Urinary bladder (tissue), 4 donors: Measurements from ENCODE around the gene CLDN6. TPM values are rescaled to one million over a fixed set of nuclear protein-coding genes. Genes with fewer than 3 reads are reported as not detected.

Experiments
- DNase-seq: peaks from one replicate; pipeline ENCODE4 v3.0.0-alpha.2; 2015; ENCODE audit errors: extremely low spot score
- H3K27ac ChIP-seq: one replicate; pipeline ENCODE4 v1.5.1; 2013; ENCODE audit warnings: low read depth, mild to moderate bottlenecking, moderate library complexity
- H3K36me3 ChIP-seq: one replicate; pipeline ENCODE4 v1.6.1; 2013; ENCODE audit warnings: mild to moderate bottlenecking, moderate library complexity; ENCODE audit not compliant: insufficient read depth
- H3K4me1 ChIP-seq: one replicate; pipeline ENCODE4 v1.6.1; 2013; ENCODE audit warnings: mild to moderate bottlenecking, moderate library complexity; ENCODE audit not compliant: insufficient read depth
- H3K4me3 ChIP-seq: one replicate; pipeline ENCODE4 v1.5.1; 2013; ENCODE audit warnings: low read depth, low read length
- WGBS: extraction: QIAGEN DNeasy Blood & Tissue Kit; methylation state at CpG from one replicate; pipeline ENCODE4 v1.1.7; 2013; 5-methylcytosine and 5-hydroxymethylcytosine counted together
- polyA plus RNA-seq: library from polyadenylated mRNA; stranded (reverse); fragments of 200-250 nt; gene quantifications from one replicate; pipeline ENCODE4 v1.2.3, GENCODE V29; 2013
- total RNA-seq: library from RNA; depleted of rRNA; stranded (reverse); fragments of >200 nt; gene quantifications from one replicate; pipeline ENCODE4 v1.2.3, GENCODE V29; 2014
- donor health status: healthy with polysubstance abuse.
- donor health status: healthy.

CLDN6 gene
- total and polyA plus RNA-seq, 2 donors: not detected

DNA sequence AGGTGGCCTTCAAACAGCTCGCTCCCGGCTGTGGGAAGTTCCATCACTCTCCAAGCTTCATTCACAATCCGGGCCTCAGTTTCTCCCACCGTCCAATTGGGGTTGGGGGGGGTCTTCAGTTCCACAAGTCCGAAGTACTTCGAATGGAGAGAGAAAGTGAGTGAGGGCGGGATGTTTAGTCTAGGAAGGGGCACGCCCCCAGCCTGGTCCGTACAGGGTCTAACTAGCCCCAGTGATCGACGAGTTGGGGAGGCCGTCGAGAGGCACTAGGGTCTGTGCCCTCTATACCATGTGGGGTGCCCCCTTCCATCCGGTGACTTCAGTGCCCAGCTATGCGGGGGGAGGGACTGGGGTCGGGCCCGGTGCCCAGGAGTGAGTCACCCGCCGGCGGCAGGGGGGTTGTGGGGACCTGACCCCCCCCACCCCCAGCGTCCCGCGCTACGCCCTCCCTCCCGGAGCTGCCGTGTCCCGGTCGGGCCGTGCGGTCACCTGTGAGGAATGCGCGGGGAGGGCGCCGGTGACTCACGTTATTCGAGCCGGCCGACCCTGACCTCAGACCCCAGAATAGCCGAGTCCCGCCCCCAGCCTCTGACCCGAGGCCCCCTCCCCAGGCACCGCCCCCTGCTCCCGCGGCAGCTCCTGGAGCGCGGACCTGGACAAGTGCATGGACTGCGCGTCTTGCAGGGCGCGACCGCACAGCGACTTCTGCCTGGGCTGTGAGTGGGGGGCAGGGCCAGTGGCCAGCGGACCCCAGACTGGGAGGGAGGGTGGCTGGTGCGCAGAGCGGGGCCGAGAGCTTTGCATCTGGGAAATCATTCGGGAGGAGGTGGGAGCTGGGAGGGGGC is 2.8 kb upstream of the CLDN6 start:
- DNase-seq: no peak
- WGBS: under 1% methylated on average over 57 of the region's 57 CpGs
- Histone ChIP-seq H3K4me1 (peaks cover 2% of the 10 kb centered on the region), H3K36me3 (no peaks in the 10 kb centered on the region), H3K27ac (peak overlapping the region; percentile 89), H3K4me3 (peak overlapping the region; percentile 48)

- DNase-seq: no peak
- peak within 1 kb of the TSS; percentile 89 for H3K27ac ChIP-seq
- under 1% methylated on average over 49 of the region's 49 CpGs for WGBS
- peaks cover 2% of the 10 kb centered on the region for H3K4me1 ChIP-seq
- H3K4me3 ChIP-seq: peak within 1 kb of the TSS; percentile 48
- no peaks in the 10 kb centered on the region for H3K36me3 ChIP-seq
These were observed 2.2 kb upstream of the CLDN6 start, which contains the start of gene TNFRSF12A for GRCh38 chr16:3020247-3020603. Gene TNFRSF12A (plus strand): TSS chr16:3020368. CDS start chr16:3020398, 30 bp downstream.

DNA sequence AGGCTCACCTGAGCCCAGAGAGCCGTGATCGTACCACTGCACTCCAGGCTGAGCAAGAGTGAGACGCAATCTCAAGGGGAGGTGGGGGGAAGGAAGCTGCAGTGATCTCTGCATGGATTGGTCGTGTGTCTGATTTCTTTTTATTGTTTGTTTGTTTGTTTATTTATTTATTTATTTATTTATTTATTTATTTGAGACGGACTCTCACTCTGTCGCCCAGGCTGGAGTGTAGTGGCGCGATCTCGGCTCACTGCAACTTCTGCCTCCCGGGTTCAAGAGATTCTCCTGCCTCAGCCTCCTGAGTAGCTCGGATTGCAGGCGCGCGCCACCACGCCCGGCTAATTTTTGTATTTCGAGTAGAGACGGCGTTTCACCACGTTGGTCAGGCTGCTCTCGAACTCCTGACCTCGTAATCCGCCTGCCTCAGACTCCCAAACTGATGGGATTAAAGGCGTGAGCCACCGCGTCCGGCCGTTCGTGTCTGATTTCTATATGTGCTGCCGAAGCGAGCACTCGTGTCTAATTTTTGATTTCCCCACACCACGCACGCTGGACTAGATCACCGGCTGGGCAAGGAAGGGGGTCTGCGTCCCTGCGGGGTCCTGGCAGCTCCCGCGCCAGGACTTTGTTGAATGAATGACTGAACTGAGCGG is 1.7 kb upstream of the CLDN6 start:
- no peaks in the 10 kb centered on the region for H3K36me3 ChIP-seq
- no peak for DNase-seq
- peaks cover 2% of the 10 kb centered on the region for H3K4me1 ChIP-seq
- 29% methylated on average over 40 of the region's 40 CpGs for WGBS
- peak overlapping the region; percentile 48 for H3K4me3 ChIP-seq
- no peak overlapping the region for H3K27ac ChIP-seq

GRCh38 chr16:3017344-3017743 is 639 bp downstream of the CLDN6 start:
- WGBS: 44% methylated on average over 20 of the region's 20 CpGs
- peaks cover 2% of the 10 kb centered on the region for H3K4me1 ChIP-seq
- H3K36me3 ChIP-seq: no peaks in the 10 kb centered on the region
- DNase-seq: no peak
- H3K4me3 ChIP-seq: no peak overlapping the region
- H3K27ac ChIP-seq: no peak overlapping the region

DNA sequence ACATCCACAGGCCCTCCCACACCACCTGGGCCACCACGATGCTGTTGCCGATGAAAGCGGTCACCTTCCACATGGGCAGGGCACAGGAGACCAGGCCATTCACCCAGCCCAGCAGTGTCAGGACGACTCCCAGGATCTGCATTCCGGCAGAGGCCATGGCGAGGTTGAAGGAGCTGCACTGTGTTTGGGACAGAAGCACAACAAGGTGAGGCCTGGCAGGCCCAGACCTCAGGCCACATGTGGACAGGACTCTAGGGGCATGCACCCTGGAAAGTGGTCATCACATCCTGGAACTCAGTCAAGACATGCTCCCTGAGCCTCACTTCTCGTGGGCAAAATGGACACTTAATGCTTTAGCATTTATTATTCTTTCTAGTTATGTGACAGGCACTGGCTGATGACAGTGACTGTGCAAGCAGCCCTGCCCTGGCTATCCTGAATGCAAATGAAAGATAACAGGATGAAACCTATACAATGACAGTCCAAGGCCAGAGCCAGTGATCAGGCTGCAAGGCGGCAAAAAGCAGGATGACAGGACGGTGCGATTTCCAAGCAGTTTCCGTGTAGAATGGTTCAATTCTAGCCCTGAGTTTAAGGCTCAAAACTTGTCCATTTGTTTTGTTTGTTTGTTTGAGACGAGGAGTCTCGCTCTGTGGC is 2.0 kb downstream of the CLDN6 start:
- H3K4me1 ChIP-seq: no peaks in the 10 kb centered on the region
- 84% methylated on average over 13 of the region's 13 CpGs for WGBS
- DNase-seq: no peak
- no peaks in the 10 kb centered on the region for H3K36me3 ChIP-seq
- H3K27ac ChIP-seq: no peak overlapping the region
- no peak overlapping the region for H3K4me3 ChIP-seq

GRCh38 chr16:3014971-3015370 is 3.0 kb downstream of the CLDN6 start:
- 83% methylated on average over 6 of the region's 6 CpGs for WGBS
- Histone ChIP-seq H3K27ac (no peak overlapping the region), H3K4me1 (no peaks in the 10 kb centered on the region), H3K36me3 (no peaks in the 10 kb centered on the region), H3K4me3 (no peak overlapping the region)
- no peak for DNase-seq

GRCh38 chr16:3013998-3014690 is 3.8 kb downstream of the CLDN6 start:
- Histone ChIP-seq H3K4me3 (no peak overlapping the region), H3K27ac (no peak overlapping the region), H3K36me3 (no peaks in the 10 kb centered on the region), H3K4me1 (no peaks in the 10 kb centered on the region)
- WGBS: 52% methylated on average over 12 of the region's 12 CpGs
- no peak for DNase-seq

- WGBS: 46% methylated on average over 27 of the region's 27 CpGs
- Histone ChIP-seq H3K4me3 (no peak overlapping the region), H3K36me3 (no peaks in the 10 kb centered on the region), H3K27ac (no peak overlapping the region), H3K4me1 (peaks cover 2% of the 10 kb centered on the region)
- DNase-seq: no peak
These were observed 4.5 kb downstream of the CLDN6 start for GRCh38 chr16:3013491-3013951.

DNA sequence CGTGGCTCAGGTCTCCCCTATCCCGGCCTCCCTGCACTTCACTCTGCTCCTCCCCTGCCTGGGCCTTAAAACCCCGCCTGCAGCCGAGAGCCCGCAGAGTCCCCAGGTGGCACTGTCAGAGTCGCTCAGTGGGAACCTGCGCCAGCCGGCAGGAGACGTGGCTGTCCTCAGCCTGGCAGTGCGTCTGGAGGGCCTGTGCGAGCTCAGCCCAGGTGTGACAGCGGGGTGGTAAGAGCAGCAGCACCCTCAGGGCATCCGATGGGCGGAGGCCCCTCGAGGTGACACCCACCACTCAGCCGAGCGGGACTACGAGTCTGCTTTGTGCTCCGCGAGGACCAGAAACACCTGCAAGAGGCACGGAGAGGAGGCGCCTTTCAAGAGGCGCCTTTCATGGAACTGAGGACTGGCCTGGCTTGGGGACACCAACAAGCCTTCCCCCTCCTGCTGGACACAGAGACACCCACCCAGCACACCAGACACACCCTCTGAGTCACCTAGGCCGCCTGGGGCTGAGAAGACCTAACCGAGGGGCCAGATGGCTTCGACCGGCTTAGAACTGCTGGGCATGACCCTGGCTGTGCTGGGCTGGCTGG is 5.1 kb downstream of the CLDN6 start, which contains the start of gene CLDN9:
Gene CLDN9 (plus strand): TSS at position 96 of the 593 bp plus-strand sequence. CDS start 440 bp downstream, at position 536.
- no peak for DNase-seq
- Histone ChIP-seq H3K27ac (no peak within 1 kb of the TSS), H3K4me3 (no peak within 1 kb of the TSS), H3K4me1 (peaks cover 2% of the 10 kb centered on the region), H3K36me3 (no peaks in the 10 kb centered on the region)
- WGBS: 32% methylated on average over 27 of the region's 27 CpGs

DNA sequence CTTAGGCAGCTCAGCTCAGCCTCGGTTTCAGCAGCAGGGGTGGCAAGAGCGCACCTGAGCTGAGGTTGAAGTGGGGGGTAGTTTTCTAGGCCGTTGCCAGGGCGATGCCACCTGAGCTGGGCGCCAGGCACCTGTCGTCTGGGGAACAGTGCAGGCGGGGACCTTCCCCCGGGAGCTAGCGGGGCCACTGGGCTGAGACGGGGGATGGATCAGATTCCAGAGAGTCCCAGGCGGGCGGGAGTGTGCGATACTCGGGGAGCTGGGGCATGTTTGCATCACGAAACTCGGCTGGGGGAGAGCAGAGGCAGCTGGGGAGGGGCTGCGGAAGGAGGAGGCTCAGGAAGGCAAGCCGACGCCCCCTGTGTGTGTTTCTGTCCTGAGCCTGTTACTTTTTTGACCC is 5.7 kb downstream of the CLDN6 start:
- Histone ChIP-seq H3K36me3 (no peaks in the 10 kb centered on the region), H3K4me1 (peaks cover 2% of the 10 kb centered on the region), H3K27ac (no peak overlapping the region), H3K4me3 (no peak overlapping the region)
- DNase-seq: no peak
- 12% methylated on average over 19 of the region's 19 CpGs for WGBS

DNA sequence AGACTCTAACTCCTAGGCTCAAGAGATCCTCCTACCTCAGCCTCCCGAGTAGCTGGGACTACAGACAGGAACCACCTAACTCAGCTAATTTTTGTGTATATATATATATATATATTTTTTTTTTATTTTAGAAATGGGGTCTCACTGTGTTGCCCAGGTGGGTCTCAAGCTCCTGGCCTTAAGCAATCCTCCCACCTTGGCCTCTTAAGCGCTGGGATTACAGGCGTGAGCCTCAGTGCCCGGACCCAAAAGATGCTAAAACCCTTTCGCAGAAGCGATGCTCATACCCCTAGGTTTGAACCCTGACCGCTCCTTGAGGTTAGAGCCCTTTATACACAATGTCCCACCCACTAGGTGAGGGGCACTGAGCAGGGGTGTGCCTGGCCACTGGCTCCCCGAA is 7.5 kb downstream of the CLDN6 start:
- DNase-seq: no peak
- Histone ChIP-seq H3K27ac (no peak overlapping the region), H3K36me3 (no peaks in the 10 kb centered on the region), H3K4me1 (peaks cover 2% of the 10 kb centered on the region), H3K4me3 (no peak overlapping the region)
- WGBS: 81% methylated on average over 8 of the region's 8 CpGs

GRCh38 chr16:3009568-3010390 is 8.2 kb downstream of the CLDN6 start:
- no peak overlapping the region for H3K27ac ChIP-seq
- 33% methylated on average over 21 of the region's 21 CpGs for WGBS
- H3K36me3 ChIP-seq: no peaks in the 10 kb centered on the region
- peak; percentile 82 for DNase-seq
- no peak overlapping the region for H3K4me3 ChIP-seq
- peaks cover 2% of the 10 kb centered on the region for H3K4me1 ChIP-seq
